Ishikawa (cell line): ENCODE results near the gene CEMIP.

Experiments used
- CEBPB ChIP-seq: IDR thresholded peaks from 2 replicates; pipeline ENCODE4 v1.6.1; 2012
- CREB1 ChIP-seq: IDR thresholded peaks from 2 replicates; pipeline ENCODE4 v1.6.1; 2012; ENCODE audit warnings: low read depth
- EGR1 ChIP-seq: IDR thresholded peaks from 2 replicates; pipeline ENCODE4 v1.6.1; 2012
- EP300 ChIP-seq: IDR thresholded peaks from 2 replicates; pipeline ENCODE4 v1.6.1; 2012; ENCODE audit warnings: borderline replicate concordance
- FOXM1 ChIP-seq: IDR thresholded peaks from 2 replicates; pipeline ENCODE4 v1.6.1; 2012; ENCODE audit warnings: low read depth, borderline replicate concordance
- NFIC ChIP-seq: IDR thresholded peaks from 2 replicates; pipeline ENCODE4 v1.6.1; 2012
- RAD21 ChIP-seq: IDR thresholded peaks from 2 replicates; pipeline ENCODE4 v1.6.1; 2012; ENCODE audit warnings: low read depth
- REST ChIP-seq: IDR thresholded peaks from 2 replicates; pipeline ENCODE4 v1.6.1; 2012; ENCODE audit warnings: low read depth, mild to moderate bottlenecking
- TAF1 ChIP-seq: IDR thresholded peaks from 2 replicates; pipeline ENCODE4 v1.6.1; 2012; ENCODE audit warnings: low read depth, mild to moderate bottlenecking
- TCF12 ChIP-seq: IDR thresholded peaks from 2 replicates; pipeline ENCODE4 v1.6.1; 2012; ENCODE audit warnings: low read depth
- TEAD4 ChIP-seq: IDR thresholded peaks from 2 replicates; pipeline ENCODE4 v1.6.1; 2012
- YY1 ChIP-seq: IDR thresholded peaks from 2 replicates; pipeline ENCODE4 v1.6.1; 2012; ENCODE audit warnings: low read depth
- ZBTB7A ChIP-seq: IDR thresholded peaks from 2 replicates; pipeline ENCODE4 v1.6.1; 2012; ENCODE audit warnings: low read depth
- TF ChIP-seq, protein P1 (sequence below): IDR thresholded peaks from 2 replicates; pipeline ENCODE4 v1.6.1; 2012
- TF ChIP-seq, protein P2 (sequence below): IDR thresholded peaks from 2 replicates; pipeline ENCODE4 v1.6.1; 2012

Gene CEMIP

GRCh38 chr15:80977627-80978036 is 198.5 kb downstream of the CEMIP start:
- TF ChIP-seq EP300, result no peak
- TF ChIP-seq RAD21, result peak; percentile 44; the same call in 1 of the 2 replicates

DNA sequence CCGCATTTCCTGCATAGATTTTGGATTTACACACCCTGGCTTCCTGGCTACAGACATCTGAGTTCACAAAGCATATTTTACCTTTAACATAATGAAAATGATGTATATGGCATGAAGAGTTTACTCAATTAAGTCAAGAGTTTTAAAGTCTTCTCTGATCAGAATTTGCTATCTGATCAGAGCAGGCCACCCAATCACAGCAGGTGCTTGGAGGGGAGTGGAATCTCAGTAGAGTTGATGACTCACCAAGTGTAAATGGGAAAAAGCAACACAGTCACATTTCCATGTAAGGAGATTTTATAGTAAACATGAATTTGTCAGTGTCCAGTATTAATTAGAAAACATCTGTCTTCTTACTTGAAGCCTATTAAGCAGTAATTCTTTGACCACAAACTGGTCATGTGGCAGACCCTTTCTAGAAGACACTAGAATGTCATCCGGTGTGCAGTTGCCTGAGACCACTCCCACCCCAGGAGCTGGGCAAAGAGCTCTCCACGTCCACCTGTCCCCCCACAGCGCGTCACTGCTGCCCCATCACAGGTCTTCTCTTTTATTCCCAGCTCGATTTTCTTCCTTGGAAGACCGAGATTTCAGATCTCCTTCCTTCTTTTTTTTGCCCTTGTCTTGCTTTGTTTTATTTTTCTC is 199.6 kb downstream of the CEMIP start:
- no peak for TF ChIP-seq TAF1

DNA sequence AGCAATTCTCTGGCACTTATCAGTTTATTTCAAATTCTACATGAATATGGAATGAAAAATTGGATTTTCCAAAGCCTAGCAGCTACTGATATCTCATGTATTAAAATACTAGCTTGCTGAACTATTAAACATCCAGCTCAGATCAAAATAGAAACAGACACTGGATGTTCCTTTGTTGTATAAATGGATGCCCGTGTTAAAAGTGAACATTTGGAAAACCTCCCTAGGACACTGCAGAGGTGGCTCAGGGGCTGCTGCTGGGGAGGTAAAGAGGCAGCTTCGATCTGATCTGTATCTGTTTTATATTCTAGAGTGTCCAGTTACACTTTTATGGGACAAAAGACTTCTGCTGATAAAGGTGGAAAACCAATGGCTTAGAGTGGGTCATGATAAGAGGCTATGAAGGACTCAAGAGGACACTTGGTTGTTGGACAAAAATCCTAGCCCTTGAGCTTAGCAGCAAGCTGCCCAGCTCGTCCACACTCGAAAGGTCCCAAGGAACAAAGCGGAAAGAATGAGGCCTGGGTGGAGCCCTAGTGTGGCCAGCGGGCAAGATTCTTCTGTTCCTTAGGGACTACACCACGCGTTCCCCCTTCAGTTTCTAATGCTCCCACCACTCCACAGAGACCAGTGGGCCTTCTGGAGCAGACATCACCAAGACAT is 200.5 kb downstream of the CEMIP start:
- no peak for TF ChIP-seq CEBPB
- no peak for TF ChIP-seq NFIC
- TF ChIP-seq FOXM1, result no peak
- no peak for TF ChIP-seq EGR1
- no peak for TF ChIP-seq YY1
- no peak for TF ChIP-seq EP300
- TF ChIP-seq TCF12, result no peak
- no peak for TF ChIP-seq ZBTB7A
- TF ChIP-seq TEAD4, result no peak
- no peak for TF ChIP-seq RAD21

GRCh38 chr15:80982205-80982604 is 203.0 kb downstream of the CEMIP start:
- TF ChIP-seq RAD21, result peak; percentile 13; the same call in 1 of the 2 replicates
- TF ChIP-seq, protein P1, sequence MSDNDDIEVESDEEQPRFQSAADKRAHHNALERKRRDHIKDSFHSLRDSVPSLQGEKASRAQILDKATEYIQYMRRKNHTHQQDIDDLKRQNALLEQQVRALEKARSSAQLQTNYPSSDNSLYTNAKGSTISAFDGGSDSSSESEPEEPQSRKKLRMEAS, result no peak
- no peak for TF ChIP-seq TAF1
- TF ChIP-seq TEAD4, result no peak
- no peak for TF ChIP-seq NFIC
- no peak for TF ChIP-seq TCF12
- no peak for TF ChIP-seq ZBTB7A
- TF ChIP-seq EGR1, result no peak

GRCh38 chr15:80982839-80983238 is 203.7 kb downstream of the CEMIP start:
- TF ChIP-seq ZBTB7A (no peak), REST (no peak), YY1 (no peak), EGR1 (no peak), CEBPB (no peak)

DNA sequence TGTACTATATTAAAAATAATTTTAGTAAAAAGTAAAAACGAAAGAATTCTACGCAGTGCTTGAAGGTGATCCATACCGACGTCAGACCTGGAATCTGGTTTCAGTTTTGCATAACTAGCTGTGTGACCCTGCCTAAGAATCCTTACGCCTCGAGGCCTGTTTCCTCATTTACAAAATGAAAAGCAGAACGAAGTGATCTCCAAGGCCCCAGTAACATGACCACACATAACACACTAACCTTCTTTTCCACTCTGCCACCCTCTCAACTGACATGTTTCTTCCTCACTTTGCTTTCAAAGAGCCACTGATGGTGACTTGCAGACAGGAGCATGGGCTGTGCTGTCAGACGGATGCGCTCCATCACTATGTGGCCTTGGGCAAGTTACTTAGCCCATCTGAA is 205.7 kb downstream of the CEMIP start:
- TF ChIP-seq REST, result no peak
- no peak for TF ChIP-seq YY1
- TF ChIP-seq NFIC, result no peak
- TF ChIP-seq CEBPB, result no peak
- TF ChIP-seq EGR1, result no peak
- no peak for TF ChIP-seq FOXM1
- no peak for TF ChIP-seq RAD21
- no peak for TF ChIP-seq TEAD4
- TF ChIP-seq, protein P2, sequence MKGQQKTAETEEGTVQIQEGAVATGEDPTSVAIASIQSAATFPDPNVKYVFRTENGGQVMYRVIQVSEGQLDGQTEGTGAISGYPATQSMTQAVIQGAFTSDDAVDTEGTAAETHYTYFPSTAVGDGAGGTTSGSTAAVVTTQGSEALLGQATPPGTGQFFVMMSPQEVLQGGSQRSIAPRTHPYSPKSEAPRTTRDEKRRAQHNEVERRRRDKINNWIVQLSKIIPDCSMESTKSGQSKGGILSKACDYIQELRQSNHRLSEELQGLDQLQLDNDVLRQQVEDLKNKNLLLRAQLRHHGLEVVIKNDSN, result no peak
- TF ChIP-seq, protein P1, result no peak
- no peak for TF ChIP-seq EP300

- TF ChIP-seq TCF12, result no peak
- TF ChIP-seq, protein P2, result no peak
- no peak for TF ChIP-seq TEAD4
- no peak for TF ChIP-seq REST
- TF ChIP-seq ZBTB7A, result no peak
- no peak for TF ChIP-seq NFIC
- TF ChIP-seq CREB1, result no peak
Measured at GRCh38 chr15:80985981-80986380, 206.8 kb downstream of the CEMIP start.
